GM15510 (cell line): Measurements from ENCODE around the gene GNG14.

Experiments
- POLR2A ChIP-seq: IDR thresholded peaks from 3 replicates; pipeline ENCODE4 v1.6.1; 2011; ENCODE audit warnings: borderline replicate concordance; ENCODE audit not compliant: insufficient read length; ENCODE audit errors: extremely low read depth

The GNG14 gene

GRCh38 chr19:12727745-12728433, 40.1 kb downstream of the GNG14 start:
- TF ChIP-seq POLR2A = no peak

- no peak for TF ChIP-seq POLR2A
Measured at GRCh38 chr19:12730064-12730463, 42.3 kb downstream of the GNG14 start.

GRCh38 chr19:12731337-12731736, 43.5 kb downstream of the GNG14 start:
- TF ChIP-seq POLR2A = no peak

- TF ChIP-seq POLR2A = no peak
Measured at GRCh38 chr19:12733369-12734214, 45.8 kb downstream of the GNG14 start.

- peak; percentile 85 for TF ChIP-seq POLR2A
Measured at GRCh38 chr19:12736995-12737834, 49.4 kb downstream of the GNG14 start, which contains the start of gene GET3. TSS of gene GET3 (plus strand) at chr19:12737497. CDS start at chr19:12737506, 9 bp downstream.

GRCh38 chr19:12737835-12738351, 50.1 kb downstream of the GNG14 start:
- TF ChIP-seq POLR2A = no peak
